T1000 (cell line): Measurements from ENCODE around the gene UQCRHL.

Experiments used
- DNase-seq: peaks from one replicate; lab custom pipeline; 2025; ENCODE audit warnings: mixed read lengths; lab: John Stamatoyannopoulos, UW

UQCRHL gene

DNA sequence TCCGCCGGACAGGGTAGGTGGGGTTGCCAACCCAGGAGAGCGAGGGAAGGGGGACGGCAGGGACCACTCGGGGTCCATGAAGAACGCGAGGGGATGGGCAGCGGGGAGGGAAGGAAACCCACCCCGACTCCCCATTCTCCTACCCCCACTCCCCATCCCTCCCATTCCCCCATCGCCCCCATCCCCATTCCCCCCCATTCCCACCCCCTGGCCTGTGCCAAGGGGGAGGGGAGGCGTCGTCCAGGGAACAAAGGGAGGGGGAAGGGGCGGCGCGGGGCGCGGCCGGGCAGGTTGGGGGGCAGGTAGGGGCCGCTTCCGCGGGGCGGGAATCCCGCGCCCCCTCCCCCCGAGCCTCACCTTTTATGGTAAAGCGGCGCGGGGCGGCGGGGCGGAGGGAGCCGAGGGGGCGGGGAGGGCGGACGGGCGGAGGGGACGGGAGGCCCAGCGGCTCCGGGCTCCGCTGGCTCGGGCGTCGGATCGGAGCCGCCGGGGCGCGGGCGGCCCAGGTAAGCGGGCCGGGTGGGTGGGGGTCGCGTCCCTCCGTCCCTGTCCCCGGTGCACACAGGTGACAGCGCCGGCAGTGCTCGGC is 49.0 kb downstream of the UQCRHL start, which contains the start of gene FBLIM1:
FBLIM1 (plus strand) TSS at position 453 of the 589 bp plus-strand sequence. CDS start 6,189 bp downstream, outside the sequence.
- DNase-seq: no peak

DNA sequence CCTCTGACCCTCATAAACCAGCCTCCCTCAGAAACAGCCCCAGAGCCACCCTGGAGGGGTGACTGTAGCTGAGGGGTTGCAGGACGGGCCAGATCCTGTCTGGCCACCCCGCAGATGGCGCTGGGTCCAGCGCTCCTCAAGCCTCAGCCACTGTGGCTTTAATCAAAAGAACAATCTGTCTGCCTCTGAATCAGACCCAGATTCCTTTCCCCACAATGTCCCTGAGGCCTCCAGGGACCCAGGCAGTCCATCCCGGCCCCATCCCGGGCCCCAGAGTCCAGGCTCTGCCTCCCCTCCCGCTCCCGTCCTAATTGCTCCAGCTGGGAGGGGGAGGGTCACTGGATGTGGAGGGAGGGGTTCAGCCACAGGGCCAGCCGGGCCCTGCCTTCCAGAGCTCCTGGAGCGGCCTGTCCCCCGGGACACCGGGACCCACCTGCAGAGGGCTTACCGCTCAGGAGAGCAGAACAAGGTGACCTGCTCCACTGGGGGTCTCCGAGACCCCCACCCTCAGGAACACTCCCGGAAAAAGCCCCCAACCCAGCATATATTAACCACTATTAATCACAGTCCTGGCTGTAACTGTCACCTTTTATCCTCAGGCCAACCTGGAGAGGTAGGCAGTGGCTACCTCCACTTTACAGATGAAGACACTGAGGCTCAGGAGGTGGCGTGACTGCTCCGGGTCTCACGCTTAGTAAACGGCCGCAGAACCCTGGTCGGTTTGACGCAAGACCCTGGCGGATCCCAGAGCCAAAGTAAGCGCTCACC is 49.7 kb downstream of the UQCRHL start:
- peak; percentile 21 for DNase-seq
